GM13977 (cell line): ENCODE results near the gene DBX1.
"Not testable (repeated sequence)": the region's sequence is repeated elsewhere in the genome, so short reads cannot be mapped to it uniquely, and the experiment has no call there.

Experiments used
- DNase-seq: peaks from one replicate; pipeline ENCODE4 v3.0.0; 2012; ENCODE audit warnings: low spot score
- in situ Hi-C: fragments of 300-500 bp; cut with MboI; formaldehyde crosslinking; loops from one replicate; pipeline ENCODE4 v1.12.0; 2022; ENCODE audit warnings: low sequenced_read_pairs, low pct_unique_long_range_greater_than_20kb, mixed read lengths, inconsistent platforms; ENCODE audit not compliant: unreplicated experiment
- TF ChIP-seq, protein P1 (sequence below): IDR thresholded peaks from 2 replicates; pipeline ENCODE4 v1.5.1; 2012; ENCODE audit warnings: mild to moderate bottlenecking, control low read depth; ENCODE audit not compliant: insufficient read depth; ENCODE audit errors: extremely low read depth, missing control alignments

The DBX1 gene

GRCh38 chr11:20201231-20201630, 41.0 kb upstream of the DBX1 start:
- no peak for DNase-seq
- in situ Hi-C loops, result no loop called here
- TF ChIP-seq, protein P1, sequence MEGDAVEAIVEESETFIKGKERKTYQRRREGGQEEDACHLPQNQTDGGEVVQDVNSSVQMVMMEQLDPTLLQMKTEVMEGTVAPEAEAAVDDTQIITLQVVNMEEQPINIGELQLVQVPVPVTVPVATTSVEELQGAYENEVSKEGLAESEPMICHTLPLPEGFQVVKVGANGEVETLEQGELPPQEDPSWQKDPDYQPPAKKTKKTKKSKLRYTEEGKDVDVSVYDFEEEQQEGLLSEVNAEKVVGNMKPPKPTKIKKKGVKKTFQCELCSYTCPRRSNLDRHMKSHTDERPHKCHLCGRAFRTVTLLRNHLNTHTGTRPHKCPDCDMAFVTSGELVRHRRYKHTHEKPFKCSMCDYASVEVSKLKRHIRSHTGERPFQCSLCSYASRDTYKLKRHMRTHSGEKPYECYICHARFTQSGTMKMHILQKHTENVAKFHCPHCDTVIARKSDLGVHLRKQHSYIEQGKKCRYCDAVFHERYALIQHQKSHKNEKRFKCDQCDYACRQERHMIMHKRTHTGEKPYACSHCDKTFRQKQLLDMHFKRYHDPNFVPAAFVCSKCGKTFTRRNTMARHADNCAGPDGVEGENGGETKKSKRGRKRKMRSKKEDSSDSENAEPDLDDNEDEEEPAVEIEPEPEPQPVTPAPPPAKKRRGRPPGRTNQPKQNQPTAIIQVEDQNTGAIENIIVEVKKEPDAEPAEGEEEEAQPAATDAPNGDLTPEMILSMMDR, result no peak

DNA sequence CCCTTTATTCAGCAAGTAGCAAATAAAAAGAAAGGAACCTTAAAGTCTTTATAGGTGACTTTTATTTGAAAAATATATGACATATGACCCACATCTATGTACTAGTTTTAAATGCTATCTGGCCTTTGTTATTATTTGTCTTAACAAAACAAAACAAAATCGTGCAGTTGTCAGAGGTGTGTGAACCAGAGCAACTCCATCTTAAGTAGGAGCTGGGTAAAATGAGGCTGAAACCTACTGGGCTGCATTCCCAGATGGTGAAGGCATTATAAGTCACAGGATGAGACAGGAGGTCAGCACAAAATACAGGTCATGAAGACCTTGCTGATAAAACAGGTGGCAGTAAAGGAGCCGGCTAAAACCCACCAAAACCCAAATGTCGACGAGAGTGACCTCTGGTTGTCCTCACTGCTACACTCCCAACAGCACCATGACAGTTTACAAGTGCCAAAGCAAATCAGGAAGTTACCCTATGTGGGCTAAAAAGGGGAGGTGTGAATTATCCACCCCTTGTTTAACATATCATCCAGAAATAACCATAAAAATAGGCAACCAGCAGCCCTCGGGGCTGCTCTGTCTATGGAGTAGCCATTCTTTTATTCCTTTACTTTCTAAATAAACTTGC, 40.2 kb upstream of the DBX1 start:
- DNase-seq, in situ Hi-C loops: not testable (repeated sequence)

- peak; percentile 11 for DNase-seq
- TF ChIP-seq, protein P1, result no peak
- in situ Hi-C loops, result no loop called here
These were observed 37.6 kb upstream of the DBX1 start for GRCh38 chr11:20197881-20198280.

- in situ Hi-C loops, result no loop called here
- DNase-seq, result no peak
- TF ChIP-seq, protein P1, result no peak
These were observed 34.2 kb upstream of the DBX1 start for GRCh38 chr11:20194470-20194869.

GRCh38 chr11:20193307-20193706, 33.0 kb upstream of the DBX1 start:
- no peak for DNase-seq
- in situ Hi-C loops, result no loop called here
- TF ChIP-seq, protein P1, result no peak

- TF ChIP-seq, protein P1, result no peak
- DNase-seq, result no peak
- in situ Hi-C loops, result no loop called here
These were observed 32.4 kb upstream of the DBX1 start for GRCh38 chr11:20192641-20193040.

DNA sequence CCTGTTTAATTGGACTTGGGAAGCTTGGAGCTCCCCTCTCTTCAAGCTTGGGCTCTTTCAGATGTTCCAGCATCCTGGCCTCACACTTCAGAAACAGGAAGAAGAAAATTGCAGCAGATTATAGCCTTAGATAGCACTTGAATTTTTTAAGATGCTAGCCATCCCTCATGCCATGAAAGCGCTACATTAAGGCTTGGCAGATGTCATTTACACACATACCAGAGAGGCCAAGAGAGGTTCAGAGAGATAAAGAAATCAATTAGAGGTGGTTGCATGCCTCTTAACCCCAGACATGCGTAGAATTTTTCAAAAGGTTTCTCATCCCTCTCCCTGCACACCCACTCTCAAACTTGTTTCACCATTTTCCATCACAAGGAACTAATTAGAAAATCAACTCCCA, 31.9 kb upstream of the DBX1 start:
- TF ChIP-seq, protein P1, result no peak
- no peak for DNase-seq
- in situ Hi-C loops, result no loop called here
